Colonic mucosa (tissue), 4 donors: ENCODE results near the gene CASQ2. TPM values are rescaled to one million over a fixed set of nuclear protein-coding genes. Genes with fewer than 3 reads are reported as not detected.

Experiments
- DNase-seq: peaks from one replicate; pipeline ENCODE4 v3.0.0-alpha.2; 2020
- H3K27ac ChIP-seq: fragments of 200-600 bp; one replicate; pipeline ENCODE4 v1.8.0; 2021
- H3K27me3 ChIP-seq: fragments of 200-600 bp; one replicate; pipeline ENCODE4 v1.8.0; 2021
- H3K36me3 ChIP-seq: fragments of 200-600 bp; one replicate; pipeline ENCODE4 v1.8.0; 2021
- H3K4me1 ChIP-seq: fragments of 200-600 bp; one replicate; pipeline ENCODE4 v1.8.0; 2021; ENCODE audit warnings: mild to moderate bottlenecking
- H3K4me3 ChIP-seq: fragments of 200-600 bp; one replicate; pipeline ENCODE4 v1.8.0; 2021
- H3K9ac ChIP-seq, 2 donors: one replicate each; pipeline ENCODE4 v1.7.0; 2013; ENCODE audit warnings: control low read depth in 2 of 2, low read depth in 2 of 2, low read length in 2 of 2
- H3K9me3 ChIP-seq: fragments of 200-600 bp; one replicate; pipeline ENCODE4 v1.8.0; 2021
- CTCF ChIP-seq: fragments of 200-600 bp; IDR thresholded peaks from one replicate; pipeline ENCODE4 v1.8.0; 2022; ENCODE audit warnings: antibody characterized with exemption, mild to moderate bottlenecking
- intact Hi-C: fragments of 100-400 bp; cut with DNase I; formaldehyde crosslinking; loops from one replicate; pipeline ENCODE4 v1.14.1; 2022
- total RNA-seq, 2 donors: library from RNA; stranded (reverse); fragmentation: NEBNext Ultra II Directional in 1 of 2; extraction: Animal tissue kit (Norgen Biotek cat#: 25700) in 1 of 2; gene quantifications; one replicate each; pipeline ENCODE4 v1.2.1, GENCODE V29; 2021
- donor health status: healthy.
- donor health status: DM: no; HTN: no; CAD: no.
- donor health status: DM: no; HTN: no; CAD: no.

The CASQ2 gene
- total RNA-seq, 2 donors from 2014 or later = 0.22 to 10.5 TPM

GRCh38 chr1:115791816-115792215 is 23.3 kb upstream of the CASQ2 start:
- H3K36me3 ChIP-seq = no peaks in the 10 kb centered on the region
- no peak overlapping the region for H3K27ac ChIP-seq
- H3K9me3 ChIP-seq = no peaks in the 10 kb centered on the region
- no peak overlapping the region for H3K4me3 ChIP-seq
- no peak overlapping the region for H3K9ac ChIP-seq
- no peaks in the 10 kb centered on the region for H3K4me1 ChIP-seq
- DNase-seq = no peak
- H3K27me3 ChIP-seq = no peaks in the 10 kb centered on the region
- intact Hi-C loops = no loop called here
- TF ChIP-seq CTCF = no peak

- H3K27ac ChIP-seq = no peak overlapping the region
- no peaks in the 10 kb centered on the region for H3K9me3 ChIP-seq
- no peak overlapping the region for H3K9ac ChIP-seq
- H3K36me3 ChIP-seq = no peaks in the 10 kb centered on the region
- no peaks in the 10 kb centered on the region for H3K4me1 ChIP-seq
- no peak overlapping the region for H3K4me3 ChIP-seq
- no peak for DNase-seq
- no peak for TF ChIP-seq CTCF
- intact Hi-C loops = no loop called here
- H3K27me3 ChIP-seq = no peaks in the 10 kb centered on the region
Measured at GRCh38 chr1:115790846-115791245, 22.3 kb upstream of the CASQ2 start.

GRCh38 chr1:115790356-115790755 is 21.8 kb upstream of the CASQ2 start:
- no peaks in the 10 kb centered on the region for H3K27me3 ChIP-seq
- no peaks in the 10 kb centered on the region for H3K4me1 ChIP-seq
- H3K36me3 ChIP-seq = no peaks in the 10 kb centered on the region
- no peaks in the 10 kb centered on the region for H3K9me3 ChIP-seq
- intact Hi-C loops = no loop called here
- TF ChIP-seq CTCF = no peak
- no peak overlapping the region for H3K27ac ChIP-seq
- no peak overlapping the region for H3K9ac ChIP-seq
- DNase-seq = no peak
- no peak overlapping the region for H3K4me3 ChIP-seq

GRCh38 chr1:115783311-115783710 is 14.8 kb upstream of the CASQ2 start:
- intact Hi-C loops = no loop called here
- no peaks in the 10 kb centered on the region for H3K4me1 ChIP-seq
- no peak overlapping the region for H3K4me3 ChIP-seq
- no peak for DNase-seq
- H3K27me3 ChIP-seq = no peaks in the 10 kb centered on the region
- no peaks in the 10 kb centered on the region for H3K9me3 ChIP-seq
- no peak for TF ChIP-seq CTCF
- no peak overlapping the region for H3K9ac ChIP-seq
- no peaks in the 10 kb centered on the region for H3K36me3 ChIP-seq
- H3K27ac ChIP-seq = no peak overlapping the region

- no peak for TF ChIP-seq CTCF
- no peaks in the 10 kb centered on the region for H3K27me3 ChIP-seq
- no peaks in the 10 kb centered on the region for H3K4me1 ChIP-seq
- intact Hi-C loops = no loop called here
- H3K9ac ChIP-seq = no peak overlapping the region
- no peaks in the 10 kb centered on the region for H3K9me3 ChIP-seq
- H3K36me3 ChIP-seq = no peaks in the 10 kb centered on the region
- DNase-seq = no peak
- no peak overlapping the region for H3K4me3 ChIP-seq
- no peak overlapping the region for H3K27ac ChIP-seq
Measured at GRCh38 chr1:115782571-115783281, 14.2 kb upstream of the CASQ2 start.
